Spleen (tissue), 11 donors: ENCODE data around the gene FUT9. TPM values are rescaled to one million over a fixed set of nuclear protein-coding genes. Genes with fewer than 3 reads are reported as not detected.

Source experiments
- DNase-seq: peaks from one replicate; pipeline ENCODE4 v3.0.0-alpha.2; 2020
- H3K27ac ChIP-seq, 8 donors: fragments of 200-600 bp; sonication (generic) in 7 of 8; 1 replicate in 4 of 8; 2 replicates in 4 of 8; pipeline versions ENCODE4 v1.5.0 to v1.8.0; 2016 to 2021; ENCODE audit warnings: inconsistent platforms in 4 of 8, mild to moderate bottlenecking in 4 of 8, moderate library complexity in 1 of 8
- H3K27me3 ChIP-seq, 7 donors: fragments of 200-600 bp; sonication (generic) in 6 of 7; replicated peaks in 1 of 7; 1 replicate in 4 of 7; 2 replicates in 3 of 7; pipeline versions ENCODE4 v1.5.0 to v1.8.0; 2016 to 2021; ENCODE audit warnings: inconsistent platforms in 3 of 7, mild to moderate bottlenecking in 1 of 7
- H3K36me3 ChIP-seq, 6 donors: fragments of 200-600 bp; sonication (generic) in 5 of 6; 1 replicate in 4 of 6; 2 replicates in 2 of 6; pipeline versions ENCODE4 v1.5.0 to v1.8.0; 2016 to 2021; ENCODE audit warnings: inconsistent platforms in 2 of 6
- H3K4me1 ChIP-seq, 6 donors: fragments of 200-600 bp; sonication (generic) in 5 of 6; 1 replicate in 3 of 6; 2 replicates in 3 of 6; pipeline versions ENCODE4 v1.5.0 to v1.8.0; 2016 to 2021; ENCODE audit warnings: inconsistent platforms in 3 of 6
- H3K4me3 ChIP-seq, 8 donors: fragments of 200-600 bp; sonication (generic) in 7 of 8; 1 replicate in 4 of 8; 2 replicates in 4 of 8; pipeline versions ENCODE4 v1.5.0 to v1.8.0; 2016 to 2021; ENCODE audit warnings: inconsistent platforms in 4 of 8, mild to moderate bottlenecking in 4 of 8, moderate library complexity in 2 of 8
- H3K9me3 ChIP-seq, 8 donors: fragments of 200-600 bp; sonication (generic) in 7 of 8; 1 replicate in 4 of 8; 2 replicates in 4 of 8; pipeline versions ENCODE4 v1.5.0 to v1.8.0; 2016 to 2021; ENCODE audit warnings: inconsistent platforms in 4 of 8
- CTCF ChIP-seq, 11 experiments: fragments of 200-600 bp in 7 of 11; fragments of 450-650 bp in 4 of 11; sonication (generic) in 4 of 11; IDR thresholded peaks in 8 of 11; conservative IDR thresholded peaks in 3 of 11; 1 replicate in 7 of 11; 2 replicates in 4 of 11; pipeline versions ENCODE4 v1.4.0 to v1.8.0; 2016 to 2021; ENCODE audit warnings: antibody characterized with exemption in 11 of 11, inconsistent platforms in 4 of 11, mild to moderate bottlenecking in 1 of 11
- POLR2A ChIP-seq, 3 donors: fragments of 450-650 bp; IDR thresholded peaks; one replicate each; pipeline ENCODE4 v1.5.1; 2017; ENCODE audit warnings: antibody characterized with exemption in 3 of 3, mild to moderate bottlenecking in 1 of 3
- POLR2AphosphoS5 ChIP-seq, 3 donors: sonication (generic); formaldehyde crosslinking; IDR thresholded peaks; one replicate each; pipeline ENCODE4 v1.5.1; 2017; ENCODE audit warnings: antibody characterized with exemption in 3 of 3
- WGBS, 5 donors: extraction: QIAGEN DNeasy Blood & Tissue Kit in 3 of 5; methylation state at CpG; one replicate each; pipeline versions ENCODE4 v1.1.5 to v1.1.7; 2013 to 2018; 5-methylcytosine and 5-hydroxymethylcytosine counted together
- intact Hi-C: fragments of 100-400 bp; cut with DNase I; formaldehyde crosslinking; loops from one replicate; pipeline ENCODE4 v1.15.0; 2023; ENCODE audit warnings: low total_unique reads
- polyA plus RNA-seq, 3 donors: library from polyadenylated mRNA; stranded (reverse); fragments of 200-250 nt; gene quantifications; one replicate each; pipeline ENCODE4 v1.2.1, GENCODE V29; 2013
- total RNA-seq, 7 donors: library from RNA; depleted of rRNA in 3 of 7; stranded (reverse); fragments of >200 nt in 3 of 7; fragmentation: NEBNext Ultra II Directional in 4 of 7; extraction: Animal tissue kit (Norgen Biotek cat#: 25700) in 4 of 7; gene quantifications; one replicate each; pipeline versions ENCODE4 v1.1.0 to v1.2.1, GENCODE V29; 2016 to 2021
- donor health status: healthy with polysubstance abuse.
- donor health status: DM: no; HTN: no; CAD: no; lungs with moderate emphysema.
- donor health status: DM: no; HTN: no; CAD: no.
- donor health status: Bipolar disorder and iron deficiency.
- donor health status: healthy.
- donor health status: DM: no; HTN: no; CAD: no.
- donor health status: DM: yes; HTN: yes; CAD: no.

Gene FUT9
- total and polyA plus RNA-seq, 10 donors = under 0.01 TPM; not detected in 9

GRCh38 chr6:96150431-96150830 lies 134.7 kb downstream of the FUT9 start:
- intact Hi-C loops = no loop called here
- no peak overlapping the region for H3K4me3 ChIP-seq

GRCh38 chr6:96151707-96152106 lies 135.9 kb downstream of the FUT9 start:
- Histone ChIP-seq H3K36me3 (no peaks in the 10 kb centered on the region), H3K27ac (no peak overlapping the region), H3K4me1 (no peaks in the 10 kb centered on the region), H3K27me3 (no peaks in the 10 kb centered on the region), H3K4me3 (no peak overlapping the region), H3K9me3 (no peaks in the 10 kb centered on the region)
- intact Hi-C loops = no loop called here
- WGBS, 5 donors = 66 to 74% (median 70%) methylated on average over 3 of the region's 3 CpGs
- no peak for DNase-seq
- no peak for TF ChIP-seq POLR2A (IDR thresholded peaks at IDR 0.05)
- TF ChIP-seq POLR2AphosphoS5 (IDR thresholded peaks at IDR 0.05) = no peak
- TF ChIP-seq CTCF (IDR thresholded peaks at IDR 0.05 in 8 of 11, conservative IDR thresholded peaks at IDR 0.05 in 3 of 11) = no peak

More at GRCh38 chr6:96150431-96150830, 134.7 kb downstream of the FUT9 start:
- Histone ChIP-seq H3K27ac (no peak overlapping the region), H3K4me1 (no peaks in the 10 kb centered on the region), H3K27me3 (no peaks in the 10 kb centered on the region), H3K9me3 (no peaks in the 10 kb centered on the region), H3K36me3 (no peaks in the 10 kb centered on the region)
- TF ChIP-seq POLR2A (IDR thresholded peaks at IDR 0.05) (no peak), CTCF (IDR thresholded peaks at IDR 0.05 in 8 of 11, conservative IDR thresholded peaks at IDR 0.05 in 3 of 11) (no peak), POLR2AphosphoS5 (IDR thresholded peaks at IDR 0.05) (no peak)
- WGBS, 5 donors = 68 to 87% (median 78%) methylated on average over 2 of the region's 2 CpGs
- DNase-seq = no peak

- Histone ChIP-seq H3K9me3 (no peaks in the 10 kb centered on the region), H3K36me3 (no peaks in the 10 kb centered on the region), H3K27ac (no peak overlapping the region), H3K27me3 (no peaks in the 10 kb centered on the region), H3K4me1 (no peaks in the 10 kb centered on the region), H3K4me3 (no peak overlapping the region)
- intact Hi-C loops = no loop called here
- TF ChIP-seq POLR2A (IDR thresholded peaks at IDR 0.05) = no peak
- TF ChIP-seq POLR2AphosphoS5 (IDR thresholded peaks at IDR 0.05) = no peak
- WGBS, 5 donors = 81 to 93% (median 88%) methylated on average over 3 of the region's 3 CpGs
- DNase-seq = no peak
Measured at GRCh38 chr6:96152114-96152708, 136.4 kb downstream of the FUT9 start.

- TF ChIP-seq CTCF (IDR thresholded peaks at IDR 0.05 in 8 of 11, conservative IDR thresholded peaks at IDR 0.05 in 3 of 11) = no peak
- no peak for TF ChIP-seq POLR2A (IDR thresholded peaks at IDR 0.05)
- no peak for TF ChIP-seq POLR2AphosphoS5 (IDR thresholded peaks at IDR 0.05)
- H3K27ac ChIP-seq = no peak overlapping the region
- H3K27me3 ChIP-seq = no peaks in the 10 kb centered on the region
- no peak for DNase-seq
- H3K4me1 ChIP-seq = no peaks in the 10 kb centered on the region
- H3K9me3 ChIP-seq = no peaks in the 10 kb centered on the region
- H3K36me3 ChIP-seq = no peaks in the 10 kb centered on the region
- intact Hi-C loops = no loop called here
- H3K4me3 ChIP-seq = no peak overlapping the region
Measured at GRCh38 chr6:96153775-96154174, 138.0 kb downstream of the FUT9 start.

GRCh38 chr6:96156425-96156824 lies 140.7 kb downstream of the FUT9 start:
- Histone ChIP-seq H3K4me1 (no peaks in the 10 kb centered on the region), H3K27me3 (no peaks in the 10 kb centered on the region), H3K27ac (no peak overlapping the region), H3K9me3 (no peaks in the 10 kb centered on the region), H3K36me3 (no peaks in the 10 kb centered on the region), H3K4me3 (peak overlapping the region in 1 of 8 donors; percentile 4)
- intact Hi-C loops = no loop called here
- 60 to 72% (median 65%) methylated on average over 4 of the region's 4 CpGs for WGBS, 5 donors
- no peak for DNase-seq
- TF ChIP-seq POLR2A (IDR thresholded peaks at IDR 0.05) = no peak
- no peak for TF ChIP-seq POLR2AphosphoS5 (IDR thresholded peaks at IDR 0.05)
- TF ChIP-seq CTCF (IDR thresholded peaks at IDR 0.05 in 8 of 11, conservative IDR thresholded peaks at IDR 0.05 in 3 of 11) = no peak
